Stimulated activated CD4-positive, alpha-beta T cell treated with anti-CD3 and anti-CD28 coated beads, TNF-alpha, amount 100 ng/mL, for 1 hour (primary cell): Measurements from ENCODE around the gene PRKCA.

Experiments used
- DNase-seq, 3 donors: peaks; one replicate each; pipeline ENCODE4 v3.0.0-alpha.2; 2020; ENCODE audit warnings: low read depth in 3 of 3, low spot score in 1 of 3

Gene PRKCA

DNA sequence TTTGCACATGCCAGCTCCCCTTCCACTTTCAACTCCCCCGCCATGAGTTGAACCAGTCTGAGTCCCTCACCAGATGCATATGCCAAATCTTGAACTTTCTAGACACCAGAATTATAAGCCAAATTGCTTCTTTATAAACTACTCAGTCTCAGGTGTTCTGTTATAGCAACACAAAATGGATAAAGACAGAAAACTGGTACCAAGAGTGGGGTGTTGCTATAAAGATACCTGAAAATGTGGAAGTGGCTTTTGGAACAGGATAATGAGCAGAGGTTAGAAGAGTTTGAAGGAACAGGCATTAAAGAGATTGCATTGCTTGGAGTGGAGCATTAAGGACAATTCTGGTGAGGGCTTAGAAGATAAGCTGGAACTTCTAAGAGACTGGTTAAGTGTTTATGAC lies 515.3 kb downstream of the PRKCA start:
- DNase-seq = no peak

DNA sequence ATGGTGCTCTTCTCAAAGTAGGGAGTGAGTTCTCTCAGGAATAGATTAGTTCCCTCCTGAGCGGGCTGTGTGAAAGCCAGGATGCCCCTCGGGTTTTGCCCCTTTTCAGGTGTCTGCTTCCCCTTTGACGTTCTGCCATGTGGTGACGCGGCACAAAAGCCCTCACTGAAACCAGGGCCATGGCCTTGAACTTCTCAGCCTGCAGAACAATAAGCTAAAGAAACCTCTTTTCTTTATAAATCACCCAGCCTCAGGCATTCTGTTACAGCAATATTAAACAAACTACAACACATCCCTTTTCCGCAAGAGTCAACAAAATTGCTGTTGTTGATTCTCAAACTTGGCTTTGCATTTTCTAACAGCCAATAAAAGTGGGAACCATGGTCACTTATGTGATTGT lies 517.1 kb downstream of the PRKCA start:
- no peak for DNase-seq

DNA sequence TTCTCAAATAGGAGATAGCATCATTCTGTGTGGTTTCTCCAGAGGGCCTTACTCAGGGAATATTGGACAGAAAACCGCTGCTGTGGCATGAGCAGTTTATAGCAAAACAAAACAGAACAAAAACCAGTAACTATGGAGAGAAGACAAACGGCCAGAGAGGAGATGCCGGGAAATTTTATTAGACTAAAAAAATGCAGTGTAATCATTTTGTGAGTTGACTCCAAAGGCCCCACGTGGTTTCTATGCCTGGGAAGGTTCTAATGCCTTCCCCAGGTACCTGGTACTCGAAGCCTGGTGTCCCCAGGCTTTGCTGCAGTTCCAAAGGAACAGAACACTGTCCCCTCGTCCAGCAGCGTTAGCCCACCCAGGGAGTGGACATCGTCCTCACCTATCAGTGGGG lies 519.6 kb downstream of the PRKCA start:
- DNase-seq = no peak

DNA sequence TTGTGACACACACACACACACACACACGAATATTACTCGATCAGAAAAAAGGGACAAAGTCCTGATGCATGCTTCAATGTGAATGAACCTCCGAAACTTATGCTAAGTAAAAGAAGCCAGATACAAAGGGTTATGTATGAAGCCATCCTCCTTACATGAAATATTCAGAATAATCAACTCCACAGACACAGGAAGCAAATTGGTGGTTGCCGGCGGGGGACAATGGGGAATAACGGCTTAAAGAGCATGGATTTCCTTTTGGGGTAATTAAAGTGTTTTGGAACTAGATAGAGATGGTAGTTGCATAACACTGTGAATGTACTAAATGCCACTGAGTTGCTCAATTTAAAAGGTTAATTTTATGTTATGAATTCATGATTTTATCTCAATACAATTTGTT lies 524.4 kb downstream of the PRKCA start:
- no peak for DNase-seq

DNA sequence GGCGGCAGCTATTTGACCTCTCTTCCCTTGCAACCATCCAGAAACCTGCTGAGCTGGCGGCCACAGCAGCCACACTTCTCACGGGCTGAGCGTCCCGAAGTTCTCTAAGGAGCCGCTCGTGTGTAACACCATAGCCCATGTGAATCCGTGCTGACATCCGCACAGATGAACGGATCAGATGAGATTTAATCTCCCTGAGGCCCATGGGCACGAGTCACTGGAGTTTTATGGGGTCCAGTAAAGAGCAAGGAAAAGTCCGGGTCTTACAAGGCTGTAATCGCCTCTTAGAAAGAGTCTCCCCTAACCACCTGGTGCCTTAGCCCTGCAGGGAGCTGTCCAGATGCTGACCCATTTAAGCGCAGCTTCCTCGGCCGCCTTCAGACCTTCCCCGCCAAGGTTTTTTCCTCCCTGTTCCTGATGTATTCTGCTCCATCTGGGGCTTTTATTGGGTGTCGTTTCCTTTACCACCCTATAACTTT lies 527.0 kb downstream of the PRKCA start:
- no peak for DNase-seq

DNA sequence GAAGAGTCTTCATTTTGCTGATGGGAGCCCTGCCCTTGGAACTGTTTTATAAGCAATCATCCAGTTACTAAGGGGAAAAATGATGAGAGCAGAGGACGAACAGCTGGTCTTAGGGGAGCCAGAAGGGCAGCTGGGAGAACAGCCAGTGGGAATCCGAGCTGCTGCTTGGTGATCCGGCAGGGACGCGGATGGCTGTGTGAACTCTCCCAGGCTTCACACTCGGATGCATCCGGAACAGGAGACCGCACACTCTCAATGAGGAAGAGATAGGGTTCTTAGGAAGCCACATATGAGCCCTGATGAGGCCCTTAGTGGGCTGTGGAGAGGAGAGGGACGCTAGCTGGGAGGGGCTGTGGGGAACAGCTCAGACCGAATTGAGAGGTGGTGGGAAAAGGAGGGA lies 527.5 kb downstream of the PRKCA start:
- DNase-seq = no peak

DNA sequence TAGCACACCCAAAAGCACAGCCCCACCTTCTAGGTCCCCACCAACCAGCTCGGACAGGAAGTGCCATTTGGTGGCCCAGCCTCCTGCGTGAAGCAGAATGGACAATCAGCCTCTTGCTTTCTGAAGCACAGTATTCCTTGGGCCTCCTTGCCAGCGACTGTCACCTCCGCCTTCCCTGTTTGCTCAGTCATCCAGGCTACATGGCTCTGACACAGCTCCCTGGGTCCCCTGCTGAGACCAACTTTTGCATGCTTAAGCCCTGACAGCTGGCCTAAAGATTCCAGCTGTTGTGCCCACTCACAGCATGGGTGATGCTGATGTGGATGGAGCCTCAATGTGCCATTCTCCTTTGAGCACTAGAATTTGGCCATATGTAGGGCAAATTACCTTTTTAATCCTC lies 528.0 kb downstream of the PRKCA start:
- no peak for DNase-seq

DNA sequence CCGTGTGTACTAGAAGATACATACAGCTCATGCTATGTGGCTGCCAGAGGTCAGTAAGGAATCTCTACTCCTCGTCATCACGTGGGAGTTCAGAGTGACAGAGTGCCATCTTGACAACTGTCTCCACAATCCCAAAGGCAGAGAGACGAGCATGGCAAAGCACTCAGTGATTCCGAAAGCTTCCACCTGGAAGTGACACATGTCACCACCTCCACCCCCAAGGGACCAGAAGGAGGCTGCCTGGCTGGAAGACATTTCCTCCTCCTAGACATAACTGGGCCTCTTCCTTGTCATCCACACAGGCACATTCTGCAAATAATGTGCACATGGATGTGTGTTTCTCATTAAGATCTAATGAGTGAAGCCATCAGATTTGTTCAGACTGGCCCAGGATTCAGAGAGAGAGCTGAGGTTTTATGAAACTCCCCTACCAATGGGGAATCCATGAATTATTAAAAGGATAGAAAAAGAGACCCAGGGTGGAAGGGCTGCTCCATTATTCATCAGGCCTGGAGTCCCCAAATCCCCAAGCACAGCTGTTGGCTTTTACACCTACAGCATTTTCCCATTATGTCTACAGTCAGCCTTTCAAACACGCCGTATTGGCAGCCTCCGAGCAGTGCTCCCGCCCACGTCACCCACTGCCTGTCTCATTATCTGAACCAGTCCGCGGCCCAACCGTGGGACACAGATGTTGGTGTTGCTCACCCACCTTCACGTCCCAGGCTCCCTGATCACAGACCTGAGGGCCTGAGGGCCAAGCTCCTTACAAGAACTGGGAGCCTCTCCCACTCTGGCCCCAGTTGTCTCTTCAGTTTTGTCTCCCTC lies 529.2 kb downstream of the PRKCA start:
- no peak for DNase-seq

DNA sequence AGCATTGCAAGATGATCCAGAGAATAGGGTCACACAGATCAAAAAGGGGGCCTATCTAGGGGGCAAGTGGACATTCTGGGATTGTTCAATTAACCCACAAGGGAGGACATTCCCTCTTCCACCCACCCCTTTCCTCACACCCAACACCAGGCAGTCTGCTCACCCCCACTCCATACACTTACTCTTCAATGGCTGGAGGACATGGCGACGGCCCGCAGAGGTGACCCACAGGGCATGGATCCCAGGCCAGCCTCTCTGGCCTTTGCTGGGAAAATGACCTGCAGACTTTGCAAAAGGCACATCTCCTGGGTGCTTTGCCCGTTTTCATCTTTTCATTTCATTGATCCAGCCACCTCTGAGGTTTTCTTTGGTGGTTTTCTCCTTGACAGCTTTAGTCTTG lies 530.8 kb downstream of the PRKCA start:
- no peak for DNase-seq

DNA sequence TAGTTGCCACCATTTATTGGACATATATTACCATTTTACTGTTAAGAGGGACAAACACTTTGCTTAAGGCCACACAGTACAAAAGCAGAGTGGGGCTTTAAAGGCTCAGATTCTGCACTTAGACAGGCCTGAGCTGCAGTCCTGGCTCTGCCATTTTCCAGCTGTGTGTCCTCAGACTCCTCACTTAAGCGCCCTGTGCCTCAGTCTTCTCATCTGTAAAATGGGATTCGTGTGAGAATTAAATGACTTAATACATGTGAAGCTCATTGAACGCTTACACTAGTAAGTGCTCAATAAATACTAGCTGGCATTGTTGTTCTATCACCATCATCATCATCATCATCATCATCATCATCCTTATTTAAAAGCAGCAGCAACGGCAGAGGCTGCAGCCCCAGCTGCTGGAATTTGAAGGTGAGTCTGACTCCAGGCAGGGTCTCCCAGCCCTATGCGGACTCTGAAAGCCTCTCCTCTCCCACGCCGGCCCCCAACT lies 532.1 kb downstream of the PRKCA start:
- DNase-seq = no peak

DNA sequence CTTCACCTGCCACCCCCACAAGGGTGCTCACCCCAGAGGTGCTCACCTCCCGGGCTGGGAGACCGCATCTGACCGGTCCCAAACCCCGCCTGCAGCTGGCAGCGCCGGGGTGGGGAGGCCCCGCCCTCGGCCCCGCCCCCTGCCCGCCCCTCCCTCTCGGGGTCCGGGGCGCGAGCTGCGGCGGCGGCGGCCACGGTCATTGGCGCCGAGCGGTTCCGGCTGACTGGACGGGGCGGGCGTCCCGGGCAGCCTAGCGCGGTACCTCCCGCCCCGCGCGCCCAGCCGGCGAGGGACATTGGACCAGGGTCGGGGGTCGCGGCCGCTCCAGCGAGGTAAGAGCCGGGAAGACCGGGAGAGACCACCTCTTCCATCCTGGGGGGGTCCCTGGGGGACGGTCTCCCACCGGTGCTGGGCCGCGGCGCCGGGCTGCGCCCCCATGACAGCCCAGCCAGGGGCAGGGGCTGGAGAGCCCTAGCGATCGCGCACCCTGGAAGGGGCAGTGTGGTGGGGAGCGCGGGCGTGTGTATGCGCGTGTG lies 532.6 kb downstream of the PRKCA start, which contains the start of gene CACNG5:
Gene CACNG5 (plus strand): TSS at position 199 of the 536 bp plus-strand sequence. CDS start 42,216 bp downstream, outside the sequence.
- DNase-seq = no peak

DNA sequence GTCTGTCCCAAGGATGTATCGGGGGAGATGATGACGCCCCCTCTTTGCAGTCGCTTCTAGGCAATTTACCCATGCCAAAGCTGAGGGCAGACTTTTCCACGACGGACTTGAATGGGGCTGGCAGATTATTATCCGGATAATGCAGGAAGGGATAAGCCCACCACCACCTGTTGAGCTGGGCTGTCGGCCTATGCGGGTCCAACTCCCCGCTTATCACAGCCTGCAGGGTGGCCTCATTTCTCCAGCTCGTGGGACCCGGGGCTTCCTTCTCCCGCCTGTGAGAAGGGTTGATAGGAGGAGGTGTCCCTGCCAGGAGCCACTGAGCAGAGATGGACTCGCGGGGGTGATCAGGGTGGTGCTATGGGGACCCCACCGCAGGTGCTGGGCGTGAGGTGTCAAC lies 533.1 kb downstream of the PRKCA start:
- no peak for DNase-seq

DNA sequence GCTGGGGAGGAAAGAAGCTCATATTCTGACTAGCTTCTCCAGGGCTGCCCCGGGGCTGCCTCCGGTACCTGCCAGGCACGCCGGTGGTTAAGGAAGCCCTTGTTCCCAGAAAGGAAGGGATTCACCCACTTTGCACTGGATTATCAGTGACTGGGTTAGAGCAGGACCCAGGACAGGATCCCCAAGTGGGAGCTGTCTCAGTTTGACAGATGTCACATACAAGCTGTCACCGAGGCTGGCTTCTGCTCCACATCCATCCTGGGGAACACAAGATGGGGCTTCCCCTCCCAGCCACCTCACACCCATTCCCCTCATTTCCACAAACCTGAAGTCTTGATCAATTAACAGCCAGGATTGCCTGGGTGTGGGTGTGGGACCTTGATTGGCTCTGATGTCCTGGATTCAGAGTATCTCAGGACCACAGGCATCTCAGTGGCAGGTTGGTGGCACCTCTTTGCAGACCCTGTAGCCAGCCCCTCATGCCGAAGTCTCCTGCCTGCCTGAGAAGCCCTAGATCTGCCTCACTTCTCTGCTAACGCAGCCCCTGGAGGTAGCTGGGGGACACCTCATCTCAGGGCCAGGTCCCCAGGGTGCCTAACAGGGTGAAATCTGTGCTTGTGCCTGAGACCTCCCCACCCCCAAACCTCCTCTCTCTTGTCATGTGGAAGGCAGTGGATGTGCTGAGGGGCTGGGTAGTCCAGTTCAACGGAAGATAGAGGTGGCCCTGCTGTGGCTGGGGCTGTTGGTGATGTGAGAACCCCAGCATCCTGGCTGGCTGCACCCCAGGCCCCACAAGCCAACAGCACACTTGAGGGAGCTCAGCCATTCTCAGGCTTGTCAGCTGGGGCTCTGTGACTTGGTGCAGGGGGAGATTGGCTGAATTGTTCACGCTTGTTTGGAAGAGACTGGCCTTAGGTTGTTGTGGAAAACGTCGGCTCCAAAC lies 533.9 kb downstream of the PRKCA start:
- DNase-seq = no peak

DNA sequence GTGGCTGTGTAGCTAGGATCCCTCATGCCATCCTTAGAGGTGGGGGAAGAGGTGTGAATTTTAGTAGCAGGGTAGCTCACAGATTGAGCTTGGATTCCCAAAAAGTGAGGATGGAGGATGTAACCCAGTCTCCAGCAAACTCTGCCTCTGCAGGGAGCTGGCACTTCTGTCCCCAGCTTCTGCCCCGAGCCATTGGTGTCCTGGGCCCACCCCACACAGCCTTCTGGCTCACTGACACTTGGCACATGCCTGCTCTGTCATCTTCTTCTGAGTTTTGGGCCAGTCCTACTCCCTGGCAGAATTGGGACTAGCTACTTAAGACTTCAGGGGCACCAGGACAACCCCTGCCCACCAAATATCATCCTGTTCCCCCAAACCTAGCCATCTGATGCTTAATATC lies 534.8 kb downstream of the PRKCA start:
- DNase-seq = no peak

DNA sequence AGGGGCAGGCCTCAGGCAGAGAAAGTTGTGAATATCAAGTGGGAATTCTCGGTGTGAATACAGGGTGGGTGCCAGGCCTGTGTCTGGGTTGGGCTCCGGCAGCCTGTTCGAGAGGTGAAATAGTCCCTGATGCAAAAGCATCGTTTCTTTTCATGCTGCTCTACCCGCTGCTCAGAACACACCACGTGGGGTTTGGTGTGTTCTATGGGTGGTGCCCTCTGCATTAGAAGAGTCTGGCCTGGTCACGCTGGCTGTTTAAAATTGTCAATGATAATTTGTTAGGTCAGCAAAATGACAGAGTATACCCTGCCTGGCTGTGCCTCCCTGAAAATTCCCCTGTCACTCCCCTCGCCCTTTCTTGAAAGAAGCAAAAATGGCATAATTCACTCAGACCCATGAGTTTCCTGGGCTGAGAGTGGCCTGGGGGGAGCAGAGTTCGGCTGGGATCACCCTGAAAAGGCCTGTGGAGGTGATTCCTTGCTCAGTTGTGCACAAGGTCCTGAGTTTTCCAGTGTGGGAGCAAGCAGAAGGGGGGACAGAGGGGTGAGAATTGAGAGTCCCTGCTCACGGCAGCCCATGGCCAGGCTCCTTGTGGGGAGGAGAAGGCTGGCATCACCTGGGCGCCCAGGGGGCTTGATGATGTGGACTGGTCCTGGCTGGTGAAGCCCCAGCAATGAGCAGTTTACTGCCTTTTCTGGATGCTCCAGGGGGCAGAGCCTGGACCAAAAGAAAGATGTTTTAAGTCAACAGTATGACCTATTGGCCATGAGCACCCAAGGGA lies 535.7 kb downstream of the PRKCA start:
- no peak for DNase-seq

DNA sequence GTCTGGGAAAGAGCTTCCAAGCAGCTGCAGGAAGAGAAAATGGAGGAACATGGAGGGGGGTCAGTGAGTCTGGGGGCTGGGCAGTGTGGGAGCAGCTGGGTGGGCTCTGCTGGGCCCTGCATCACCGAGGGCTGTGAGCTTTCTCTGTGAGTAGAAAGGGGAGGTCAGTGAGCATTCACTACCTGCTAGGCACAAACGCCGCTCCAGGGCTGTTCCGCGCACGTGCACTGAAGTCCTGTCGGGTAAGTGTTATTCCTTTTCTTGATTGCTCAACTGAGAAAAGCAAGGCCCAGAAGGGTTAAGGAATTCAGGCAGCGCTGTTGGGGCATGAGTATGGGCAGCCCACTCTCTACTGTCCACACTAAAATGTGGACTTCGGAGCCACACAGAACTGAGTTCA lies 537.2 kb downstream of the PRKCA start:
- DNase-seq = no peak

DNA sequence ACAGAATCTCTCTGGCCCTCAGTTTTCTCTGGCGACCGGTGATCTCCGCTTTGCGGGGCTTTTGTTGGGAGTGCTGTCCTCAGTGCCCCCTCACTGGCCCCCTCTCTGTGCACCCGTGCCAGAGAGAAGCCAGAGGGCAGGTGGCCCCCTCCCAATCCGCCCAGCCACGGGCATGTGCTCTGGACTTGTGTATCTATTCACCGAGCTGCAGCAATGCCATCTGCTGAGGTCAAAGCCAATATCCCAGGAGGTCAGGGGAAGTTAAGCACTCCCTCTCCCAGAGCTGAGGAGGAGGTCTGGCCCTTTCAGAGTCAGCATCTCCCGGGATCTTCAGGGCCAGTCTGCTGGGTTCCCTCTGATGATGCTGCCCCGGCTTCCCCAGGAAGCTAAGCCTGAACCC lies 537.6 kb downstream of the PRKCA start:
- no peak for DNase-seq

DNA sequence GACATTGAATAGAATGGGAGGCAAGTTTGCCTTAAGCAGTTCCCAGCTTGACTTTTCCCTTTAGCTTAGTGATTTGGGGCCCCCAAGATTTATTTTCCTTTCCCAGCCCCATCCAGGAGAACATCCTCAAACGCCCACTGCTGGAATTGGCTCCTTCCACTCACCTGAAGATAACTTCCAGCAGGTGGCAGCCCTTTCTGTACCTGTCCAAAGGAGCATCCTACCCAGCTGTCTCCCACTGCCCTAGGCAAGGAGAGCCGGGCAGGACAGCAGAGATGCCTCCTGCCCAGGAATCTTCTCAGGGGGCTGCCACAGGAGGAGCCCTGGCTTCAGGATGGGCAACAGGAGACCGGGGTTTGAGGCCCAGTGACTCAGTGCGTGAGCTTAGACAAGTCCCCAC lies 538.9 kb downstream of the PRKCA start:
- DNase-seq = no peak

DNA sequence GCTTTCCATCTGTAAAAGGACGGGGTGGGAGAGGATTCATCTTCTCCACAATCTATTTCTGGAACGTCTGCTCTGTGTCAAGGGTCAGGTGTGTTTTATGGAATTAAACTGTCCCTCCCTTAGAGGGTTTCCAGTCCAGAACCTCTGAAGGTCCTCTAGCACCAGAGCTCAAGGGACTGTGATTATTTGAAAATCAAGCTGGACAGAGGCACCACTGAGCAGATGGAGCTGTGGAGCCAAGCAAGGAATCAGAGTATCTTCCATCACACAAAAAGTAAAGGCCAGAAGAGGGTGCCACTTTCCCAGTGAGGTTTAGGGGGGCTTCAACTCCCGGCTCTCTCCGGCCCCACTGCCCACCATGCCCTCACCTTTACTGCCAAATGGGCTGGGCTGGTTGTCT lies 539.3 kb downstream of the PRKCA start:
- no peak for DNase-seq

DNA sequence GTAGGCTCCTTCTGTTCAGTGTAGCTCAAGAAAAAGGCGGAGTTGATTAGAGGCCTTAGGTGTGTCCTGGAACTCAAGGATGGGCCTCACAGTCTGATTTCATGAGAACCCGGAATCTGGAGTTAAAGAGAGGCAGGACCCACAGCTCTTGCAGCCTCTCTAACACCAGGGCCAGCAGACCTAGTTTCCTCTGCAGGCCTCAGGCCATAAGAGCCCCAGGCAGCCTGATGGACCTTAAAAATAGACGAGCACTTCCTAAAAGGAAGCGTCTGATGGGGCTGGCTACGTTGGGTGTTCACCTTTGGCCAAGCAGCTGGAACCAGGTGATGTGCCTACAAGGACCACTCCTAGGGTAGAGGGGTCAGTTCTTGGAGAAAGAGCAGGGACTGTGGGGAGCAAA lies 540.1 kb downstream of the PRKCA start:
- DNase-seq = no peak

DNA sequence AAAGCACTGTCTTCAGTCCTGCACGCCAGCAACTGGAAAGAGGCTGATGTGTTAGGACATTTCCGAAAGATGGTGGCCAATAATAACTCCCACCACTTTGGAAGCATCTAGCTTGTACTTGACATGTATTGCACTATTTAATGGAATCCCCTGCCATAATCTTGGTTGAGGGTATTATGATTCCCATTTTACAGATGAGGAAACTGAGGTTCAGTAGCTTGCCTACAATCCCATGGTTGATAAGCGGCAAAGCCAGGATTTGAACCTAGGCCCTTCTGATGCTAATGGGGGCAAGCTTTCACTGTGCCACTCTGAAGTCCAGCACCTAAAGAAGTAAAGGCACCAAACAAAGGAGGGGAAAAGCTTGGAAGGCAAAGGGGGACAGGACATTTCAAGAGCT lies 540.5 kb downstream of the PRKCA start:
- no peak for DNase-seq
